ENCODE measurements around the gene CDC25B.

DNA sequence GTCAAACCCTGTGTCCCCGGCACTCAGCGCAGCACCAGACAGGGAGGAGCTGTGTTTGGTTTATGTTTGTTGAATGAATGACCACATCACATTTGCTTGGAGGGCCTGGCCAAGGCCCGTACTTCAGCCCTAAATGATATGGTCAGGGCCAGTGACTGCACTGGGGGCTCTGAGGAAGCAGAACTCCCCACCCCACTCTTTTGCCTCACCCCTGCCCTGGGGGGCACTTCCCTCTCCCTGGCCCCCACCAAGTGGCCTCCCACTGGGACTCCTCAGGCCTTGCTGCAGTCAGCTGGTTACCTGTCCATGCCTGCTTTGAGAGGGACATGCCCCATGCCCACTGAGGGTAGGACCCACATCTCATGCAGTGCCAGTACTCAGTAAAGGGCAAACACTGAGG, 31.5 kb upstream of the CDC25B start:
- TF ChIP-seq, protein P1, sequence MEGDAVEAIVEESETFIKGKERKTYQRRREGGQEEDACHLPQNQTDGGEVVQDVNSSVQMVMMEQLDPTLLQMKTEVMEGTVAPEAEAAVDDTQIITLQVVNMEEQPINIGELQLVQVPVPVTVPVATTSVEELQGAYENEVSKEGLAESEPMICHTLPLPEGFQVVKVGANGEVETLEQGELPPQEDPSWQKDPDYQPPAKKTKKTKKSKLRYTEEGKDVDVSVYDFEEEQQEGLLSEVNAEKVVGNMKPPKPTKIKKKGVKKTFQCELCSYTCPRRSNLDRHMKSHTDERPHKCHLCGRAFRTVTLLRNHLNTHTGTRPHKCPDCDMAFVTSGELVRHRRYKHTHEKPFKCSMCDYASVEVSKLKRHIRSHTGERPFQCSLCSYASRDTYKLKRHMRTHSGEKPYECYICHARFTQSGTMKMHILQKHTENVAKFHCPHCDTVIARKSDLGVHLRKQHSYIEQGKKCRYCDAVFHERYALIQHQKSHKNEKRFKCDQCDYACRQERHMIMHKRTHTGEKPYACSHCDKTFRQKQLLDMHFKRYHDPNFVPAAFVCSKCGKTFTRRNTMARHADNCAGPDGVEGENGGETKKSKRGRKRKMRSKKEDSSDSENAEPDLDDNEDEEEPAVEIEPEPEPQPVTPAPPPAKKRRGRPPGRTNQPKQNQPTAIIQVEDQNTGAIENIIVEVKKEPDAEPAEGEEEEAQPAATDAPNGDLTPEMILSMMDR (IDR thresholded peaks at IDR 0.05 in 2 of 3, conservative IDR thresholded peaks at IDR 0.05 in 1 of 3; ENCODE audit: borderline replicate concordance in 1 of 3, insufficient read depth in 1 of 3, low read depth in 2 of 3, low read length in 2 of 3), result no peak
- TF ChIP-seq SP1 (IDR thresholded peaks at IDR 0.05; ENCODE audit: low read depth) (no peak), CEBPB (IDR thresholded peaks at IDR 0.05; ENCODE audit: low read depth) (no peak), EZH2 (IDR thresholded peaks at IDR 0.05) (no peak)

Measured in HCT116 (cell line).